HG03039 (cell line): ENCODE measurements around the gene SLITRK6.
"Not testable (repeated sequence)": the region's sequence is repeated elsewhere in the genome, so short reads cannot be mapped to it uniquely, and the experiment has no call there.

Source experiments
- ATAC-seq: cut with Tn5 transposase; IDR thresholded peaks from one replicate; pipeline ENCODE4 v1.9.1; 2021; ENCODE audit warnings: mild to moderate bottlenecking, moderate library complexity; ENCODE audit not compliant: unreplicated experiment

The SLITRK6 gene

GRCh38 chr13:85799097-85799582 is at the start of gene SLITRK6:
SLITRK6 (minus strand) TSS chr13:85799419; CDS start chr13:85796508, 2,911 bp downstream.
- ATAC-seq: no peak

GRCh38 chr13:85847012-85847411 is 47.8 kb upstream of the SLITRK6 start:
- ATAC-seq: no peak

- ATAC-seq: no peak
Observed at GRCh38 chr13:85841427-85841826, 42.2 kb upstream of the SLITRK6 start.

- ATAC-seq: no peak
Observed at GRCh38 chr13:85833921-85834320, 34.7 kb upstream of the SLITRK6 start.

GRCh38 chr13:85828094-85828684 is 29.0 kb upstream of the SLITRK6 start:
- no peak for ATAC-seq

GRCh38 chr13:85825454-85825853 is 26.2 kb upstream of the SLITRK6 start:
- no peak for ATAC-seq

- ATAC-seq: no peak
Observed at GRCh38 chr13:85823832-85824231, 24.6 kb upstream of the SLITRK6 start.

GRCh38 chr13:85819513-85819912 is 20.3 kb upstream of the SLITRK6 start:
- ATAC-seq: no peak

- no peak for ATAC-seq
Observed at GRCh38 chr13:85816413-85816812, 17.2 kb upstream of the SLITRK6 start.

- no peak for ATAC-seq
Observed at GRCh38 chr13:85812282-85812681, 13.1 kb upstream of the SLITRK6 start.

GRCh38 chr13:85808811-85809210 is 9.6 kb upstream of the SLITRK6 start:
- no peak for ATAC-seq

GRCh38 chr13:85806553-85807175 is 7.4 kb upstream of the SLITRK6 start:
- ATAC-seq: peak; percentile 82

- no peak for ATAC-seq
Observed at GRCh38 chr13:85798556-85798955, 663 bp downstream of the SLITRK6 start.

GRCh38 chr13:85797311-85797710 is 1.9 kb downstream of the SLITRK6 start:
- no peak for ATAC-seq

GRCh38 chr13:85785205-85785604 is 14.0 kb downstream of the SLITRK6 start:
- ATAC-seq: no peak

- no peak for ATAC-seq
Observed at GRCh38 chr13:85772367-85772766, 26.9 kb downstream of the SLITRK6 start.

GRCh38 chr13:85771856-85772255 is 27.4 kb downstream of the SLITRK6 start:
- no peak for ATAC-seq

GRCh38 chr13:85768946-85769345 is 30.3 kb downstream of the SLITRK6 start:
- ATAC-seq: no peak

GRCh38 chr13:85755123-85755522 is 44.1 kb downstream of the SLITRK6 start:
- no peak for ATAC-seq

GRCh38 chr13:85743201-85743770 is 55.9 kb downstream of the SLITRK6 start:
- ATAC-seq: not testable (repeated sequence)
